Neural cell (in vitro differentiated cells): ENCODE measurements around the gene GLB1L. TPM values are rescaled to one million over a fixed set of nuclear protein-coding genes. Genes with fewer than 3 reads are reported as not detected.

Experiments
- H2AFZ ChIP-seq: fragments of 200-600, 300-800 bp; sonication (generic), shearing (Covaris generic); 2 replicates; pipeline ENCODE4 v1.6.0; 2014; ENCODE audit warnings: low read depth, mild to moderate bottlenecking, antibody characterized with exemption, low read length, moderate library complexity
- H3F3A ChIP-seq: fragments of 200-600 bp; shearing (Covaris generic); 2 replicates; pipeline ENCODE4 v1.6.1; 2016; ENCODE audit warnings: mild to moderate bottlenecking, moderate library complexity, mixed read lengths, antibody characterized with exemption, low read length; ENCODE audit not compliant: insufficient read depth, poor library complexity, severe bottlenecking
- H3K27ac ChIP-seq: fragments of 200-600, 300-800 bp; sonication (generic), shearing (Covaris generic); 2 replicates; pipeline ENCODE4 v1.5.1; 2014; ENCODE audit warnings: mild to moderate bottlenecking, low read length, moderate library complexity
- H3K27me3 ChIP-seq: fragments of 300-800, 200-600 bp; sonication (generic), shearing (Covaris generic); 2 replicates; pipeline ENCODE4 v1.6.0; 2014; ENCODE audit warnings: mild to moderate bottlenecking, low read depth, low read length, moderate library complexity; ENCODE audit not compliant: insufficient read depth
- H3K36me3 ChIP-seq: fragments of 300-800, 200-600 bp; sonication (generic), shearing (Covaris generic); 2 replicates; pipeline ENCODE4 v1.5.1; 2014; ENCODE audit warnings: mild to moderate bottlenecking, antibody characterized with exemption, low read length, moderate library complexity; ENCODE audit not compliant: insufficient read depth
- H3K4me2 ChIP-seq: fragments of 300-800, 200-600 bp; sonication (generic), shearing (Covaris generic); 2 replicates; pipeline ENCODE4 v1.6.0; 2014; ENCODE audit warnings: mild to moderate bottlenecking, low read length
- H3K4me3 ChIP-seq: fragments of 300-800, 200-600 bp; sonication (generic), shearing (Covaris generic); 2 replicates; pipeline ENCODE4 v1.5.1; 2014; ENCODE audit warnings: mild to moderate bottlenecking, low read length, moderate library complexity
- H3K79me2 ChIP-seq: fragments of 200-600 bp; shearing (Covaris generic); replicated peaks from 2 replicates; pipeline ENCODE4 v1.6.0; 2014; ENCODE audit warnings: mild to moderate bottlenecking, low read length, moderate library complexity; ENCODE audit not compliant: insufficient read depth
- H3K9ac ChIP-seq: fragments of 300-800, 200-600 bp; sonication (generic), shearing (Covaris generic); 2 replicates; pipeline ENCODE4 v1.6.1; 2016; ENCODE audit warnings: mild to moderate bottlenecking, low read length, mixed read lengths
- H3K9me2 ChIP-seq: fragments of 200-600 bp; shearing (Covaris generic); 2 replicates; pipeline ENCODE4 v1.6.1; 2016; ENCODE audit warnings: mild to moderate bottlenecking, low read length, mixed read lengths; ENCODE audit not compliant: insufficient read depth
- H3K9me3 ChIP-seq: fragments of 200-600, 300-800 bp; sonication (generic), shearing (Covaris generic); 2 replicates; pipeline ENCODE4 v1.6.1; 2016; ENCODE audit warnings: mild to moderate bottlenecking, mixed run types, low read length, moderate library complexity, mixed read lengths
- H4K20me1 ChIP-seq: fragments of 200-600 bp; shearing (Covaris generic); 2 replicates; pipeline ENCODE4 v1.6.1; 2016; ENCODE audit warnings: mild to moderate bottlenecking, mixed run types; ENCODE audit not compliant: insufficient read depth
- CTCF ChIP-seq: fragments of 450-650 bp; IDR thresholded peaks from 2 replicates; pipeline ENCODE4 v1.5.1; 2014; ENCODE audit warnings: antibody characterized with exemption, mild to moderate bottlenecking, moderate library complexity; ENCODE audit not compliant: poor library complexity, severe bottlenecking
- EP300 ChIP-seq: fragments of 450-650 bp; conservative IDR thresholded peaks from 2 replicates; pipeline ENCODE4 v1.6.1; 2014; ENCODE audit warnings: antibody characterized with exemption, mild to moderate bottlenecking, moderate library complexity; ENCODE audit not compliant: poor library complexity, severe bottlenecking
- EZH2 ChIP-seq: fragments of 200-600, 300-800 bp; shearing (Covaris generic), sonication (generic); IDR thresholded peaks from 2 replicates; pipeline ENCODE4 v1.6.1; 2014; ENCODE audit warnings: antibody characterized with exemption, low read length, borderline replicate concordance, mild to moderate bottlenecking; ENCODE audit not compliant: insufficient read depth, poor library complexity, severe bottlenecking
- MXI1 ChIP-seq: fragments of 450-650 bp; conservative IDR thresholded peaks from 2 replicates; pipeline ENCODE4 v1.6.1; 2014; ENCODE audit warnings: antibody characterized with exemption, mild to moderate bottlenecking; ENCODE audit not compliant: poor library complexity, severe bottlenecking
- POLR2AphosphoS5 ChIP-seq: IDR thresholded peaks from 2 replicates; pipeline ENCODE4 v1.6.1; 2012
- RAD21 ChIP-seq: fragments of 450-650 bp; conservative IDR thresholded peaks from 2 replicates; pipeline ENCODE4 v1.6.1; 2014; ENCODE audit warnings: antibody characterized with exemption, mild to moderate bottlenecking, moderate library complexity
- REST ChIP-seq: IDR thresholded peaks from 2 replicates; pipeline ENCODE4 v1.6.1; 2012; ENCODE audit warnings: borderline replicate concordance
- SMC3 ChIP-seq: fragments of 450-650 bp; conservative IDR thresholded peaks from 2 replicates; pipeline ENCODE4 v1.6.1; 2014; ENCODE audit warnings: antibody characterized with exemption, mild to moderate bottlenecking, moderate library complexity; ENCODE audit not compliant: poor library complexity
- TAF1 ChIP-seq: IDR thresholded peaks from 2 replicates; pipeline ENCODE4 v1.6.1; 2012; ENCODE audit warnings: low read depth
- polyA plus RNA-seq: library from polyadenylated mRNA; depleted of rRNA; stranded (reverse); fragments of >200 nt; gene quantifications from 2 replicates; pipeline ENCODE4 v1.2.3, GENCODE V29; 2014

The GLB1L gene
- polyA plus RNA-seq, 1 donor from 2014 or later = 12.9 TPM

DNA sequence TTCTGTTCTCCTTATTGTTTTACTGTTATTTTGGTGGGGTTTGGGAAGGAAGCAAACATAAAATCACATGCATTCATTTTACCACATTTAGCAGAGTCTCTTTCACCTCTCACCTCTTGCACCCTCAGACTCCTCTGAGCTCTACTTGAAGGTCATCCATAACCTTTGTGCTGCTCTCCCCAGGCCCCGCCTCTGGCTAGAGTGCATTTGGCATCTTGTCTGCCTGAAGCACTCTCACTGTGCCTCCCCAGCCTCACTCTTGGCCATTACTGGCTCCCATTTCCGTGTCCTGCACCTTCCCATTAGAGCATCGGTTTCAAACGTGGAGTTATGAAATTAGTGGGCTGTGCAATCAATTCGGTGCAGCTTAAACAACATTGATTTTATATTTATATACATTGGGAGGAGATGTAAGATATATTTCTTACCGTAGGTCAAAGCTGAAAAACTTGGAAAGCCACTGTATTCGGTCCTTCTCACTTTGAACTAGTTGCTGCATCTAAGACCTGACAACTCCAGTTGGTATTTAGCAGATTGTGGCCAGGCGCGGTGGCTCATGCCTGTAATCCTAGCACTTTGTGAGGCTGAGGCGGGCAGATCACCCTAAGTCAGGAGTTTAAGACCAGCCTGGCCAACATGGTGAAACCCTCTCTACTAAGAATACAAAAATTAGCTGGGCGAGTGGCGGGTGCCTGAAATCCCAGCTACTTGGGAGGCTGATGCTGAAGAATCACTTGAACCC, 45.6 kb downstream of the GLB1L start:
- no peaks in the 10 kb centered on the region for H3K27me3 ChIP-seq
- no peak overlapping the region for H3K4me2 ChIP-seq
- no peak for TF ChIP-seq TAF1
- no peak for TF ChIP-seq MXI1
- H3K27ac ChIP-seq = no peak overlapping the region
- no peaks in the 10 kb centered on the region for H3K9me3 ChIP-seq
- no peaks in the 10 kb centered on the region for H3F3A ChIP-seq
- no peaks in the 10 kb centered on the region for H4K20me1 ChIP-seq
- no peak overlapping the region for H3K4me3 ChIP-seq
- no peak overlapping the region for H2AFZ ChIP-seq
- no peaks in the 10 kb centered on the region for H3K36me3 ChIP-seq
- H3K9me2 ChIP-seq = no peaks in the 10 kb centered on the region
- no peak overlapping the region for H3K9ac ChIP-seq
- H3K79me2 ChIP-seq = no peaks in the 10 kb centered on the region

GRCh38 chr2:219198974-219199373, 46.3 kb downstream of the GLB1L start:
- Histone ChIP-seq H2AFZ (no peak overlapping the region), H3K9ac (no peak overlapping the region), H3K9me3 (no peaks in the 10 kb centered on the region), H3F3A (no peaks in the 10 kb centered on the region), H3K4me3 (no peak overlapping the region), H3K79me2 (no peaks in the 10 kb centered on the region), H3K36me3 (no peaks in the 10 kb centered on the region), H3K27ac (no peak overlapping the region), H4K20me1 (no peaks in the 10 kb centered on the region), H3K27me3 (no peaks in the 10 kb centered on the region), H3K9me2 (no peaks in the 10 kb centered on the region), H3K4me2 (no peak overlapping the region)
- TF ChIP-seq POLR2AphosphoS5 (no peak), EP300 (no peak), EZH2 (no peak), MXI1 (no peak), SMC3 (no peak)

DNA sequence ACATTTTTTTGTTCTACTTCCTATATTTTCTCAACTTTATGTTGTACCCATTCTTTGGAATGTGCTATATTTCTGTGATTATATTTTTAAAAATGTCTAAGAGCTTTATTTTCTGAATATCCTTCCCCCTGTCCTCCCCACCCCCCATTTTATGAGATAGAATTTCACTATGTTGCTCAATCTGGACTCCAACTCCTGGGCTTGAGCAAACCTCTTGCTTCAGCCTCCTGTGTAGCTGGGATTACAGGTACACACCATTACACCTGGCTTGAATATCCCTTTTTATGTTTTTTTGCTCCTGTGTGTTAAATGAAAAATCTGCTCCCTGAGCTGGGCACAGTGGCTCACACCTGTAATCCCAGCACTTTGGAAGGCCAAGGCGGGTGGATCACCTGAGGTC, 47.9 kb downstream of the GLB1L start:
- no peaks in the 10 kb centered on the region for H3K79me2 ChIP-seq
- H3K9me3 ChIP-seq = no peaks in the 10 kb centered on the region
- no peak overlapping the region for H2AFZ ChIP-seq
- no peaks in the 10 kb centered on the region for H3K36me3 ChIP-seq
- H3K9me2 ChIP-seq = no peaks in the 10 kb centered on the region
- H4K20me1 ChIP-seq = no peaks in the 10 kb centered on the region
- H3K27ac ChIP-seq = no peak overlapping the region
- H3K9ac ChIP-seq = no peak overlapping the region
- TF ChIP-seq SMC3 (no peak), EZH2 (no peak)
- no peaks in the 10 kb centered on the region for H3F3A ChIP-seq
- no peak overlapping the region for H3K4me3 ChIP-seq
- no peak overlapping the region for H3K4me2 ChIP-seq
- no peaks in the 10 kb centered on the region for H3K27me3 ChIP-seq

DNA sequence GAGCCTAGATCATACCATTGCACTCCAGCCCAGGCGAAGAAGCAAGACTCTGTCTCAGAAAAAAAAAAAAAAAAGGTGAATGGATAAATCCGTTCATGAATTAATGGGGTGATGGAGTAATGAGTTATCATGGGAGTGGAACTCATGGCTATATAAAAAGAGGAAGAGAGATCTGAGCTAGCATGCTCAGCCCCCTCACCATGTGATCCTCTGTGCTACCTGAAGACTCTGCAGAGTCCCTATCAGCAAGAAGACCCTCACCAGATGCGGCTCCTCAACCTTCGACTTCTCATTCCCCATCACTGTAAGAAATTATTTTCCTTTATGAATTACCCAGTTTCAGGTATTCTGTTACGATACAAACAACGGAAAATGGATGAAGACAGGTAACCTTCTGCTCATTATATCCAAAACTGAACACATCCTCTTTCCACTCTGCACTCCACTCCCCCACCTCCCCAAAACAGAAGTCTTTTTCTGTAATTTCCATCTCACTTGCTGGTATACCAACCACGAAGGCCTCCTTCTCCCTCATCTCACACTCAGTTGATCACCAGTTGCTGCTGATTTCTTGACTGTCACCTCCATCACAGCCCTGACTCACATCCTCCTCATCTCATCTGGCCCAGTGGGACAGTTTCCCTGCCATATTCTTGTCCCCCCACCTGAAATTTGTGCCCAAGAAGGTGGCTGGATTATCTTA, 58.3 kb downstream of the GLB1L start:
- H3K4me2 ChIP-seq = no peak overlapping the region
- no peak overlapping the region for H2AFZ ChIP-seq
- TF ChIP-seq TAF1 (no peak), POLR2AphosphoS5 (no peak), EP300 (no peak), MXI1 (no peak), RAD21 (no peak), REST (no peak), SMC3 (no peak), CTCF (no peak)
- H3K36me3 ChIP-seq = no peaks in the 10 kb centered on the region
- H3K79me2 ChIP-seq = no peaks in the 10 kb centered on the region
- no peak overlapping the region for H3K27ac ChIP-seq
- H4K20me1 ChIP-seq = no peaks in the 10 kb centered on the region
- no peak overlapping the region for H3K9ac ChIP-seq
- no peak overlapping the region for H3K4me3 ChIP-seq
- no peaks in the 10 kb centered on the region for H3K27me3 ChIP-seq
- H3K9me2 ChIP-seq = no peaks in the 10 kb centered on the region
- H3K9me3 ChIP-seq = no peaks in the 10 kb centered on the region
- H3F3A ChIP-seq = no peaks in the 10 kb centered on the region
